ENCODE measurements around the gene GALNTL6. TPM values are rescaled to one million over a fixed set of nuclear protein-coding genes. Genes with fewer than 3 reads are reported as not detected.

GALNTL6 gene
- total RNA-seq, result not detected in 2 replicates

GRCh38 chr4:171812665-171813525 is at the start of gene GALNTL6:
GALNTL6 (plus strand) TSS chr4:171813404.

